K562 (cell line): ENCODE data around the gene RAB25. TPM values are rescaled to one million over a fixed set of nuclear protein-coding genes. Genes with fewer than 3 reads are reported as not detected.

Experiments used
- JUN ChIP-seq, 2 experiments: sonication (generic) in 1 of 2; formaldehyde crosslinking in 1 of 2; IDR thresholded peaks; 2 replicates each; pipeline versions ENCODE4 v1.6.1 to v1.8.0; 2012 to 2022; ENCODE audit warnings: borderline replicate concordance in 2 of 2, mild to moderate bottlenecking in 2 of 2, improper control_type of control experiment in 1 of 2, low read depth in 1 of 2, low read length in 1 of 2, missing genetic modification reagents in 1 of 2
- SRF ChIP-seq, 2 experiments: fragments of 250-450, 450-650 bp in 1 of 2; sonication (Bioruptor Pico) in 1 of 2; sonication (generic) in 1 of 2; formaldehyde crosslinking; IDR thresholded peaks; 2 replicates each; pipeline versions ENCODE4 v1.5.0 to v1.5.1; 2020 to 2022; ENCODE audit warnings: mild to moderate bottlenecking in 1 of 2, missing genetic modification reagents in 1 of 2
- STAG1 ChIP-seq: sonication (generic); formaldehyde crosslinking; IDR thresholded peaks from 2 replicates; pipeline ENCODE4 v1.5.0; 2020; ENCODE audit warnings: missing genetic modification reagents, borderline replicate concordance
- ZNF445 ChIP-seq: fragments of 250-450 bp; sonication (Bioruptor Pico); IDR thresholded peaks from 2 replicates; pipeline ENCODE4 v1.4.0; 2020; ENCODE audit warnings: low read depth, mild to moderate bottlenecking, moderate library complexity
- polyA plus RNA-seq, 8 experiments: library from polyadenylated mRNA; depleted of rRNA in 4 of 8; stranded (reverse) in 5 of 8; unstranded in 3 of 8; fragments of >200 nt; fragmentation: Nextera tagmentation in 2 of 8; fragmentation: Illumina TruSeq in 1 of 8; extraction: Ambion mirVana in 2 of 8; extraction: Trizol in 1 of 8; gene quantifications; 2 replicates each; pipeline versions ENCODE4 v1.2.1 to v1.2.3, GENCODE V29; 2011 to 2014; ENCODE audit warnings: inconsistent platforms in 1 of 8, missing spikeins in 1 of 8
- total RNA-seq, 7 experiments: library from RNA; depleted of rRNA in 6 of 7; stranded (reverse); fragments of >200 nt in 6 of 7; fragmentation: Illumina TruSeq in 2 of 7; extraction: Trizol in 2 of 7; gene quantifications; 2 replicates each; pipeline versions ENCODE4 v1.2.1 to v1.2.3, GENCODE V29; 2011 to 2021; ENCODE audit warnings: low replicate concordance in 1 of 7
- TF ChIP-seq, protein P1 (sequence below): fragments of 450-650 bp; IDR thresholded peaks from 2 replicates; pipeline ENCODE4 v1.7.0; 2016; ENCODE audit warnings: borderline replicate concordance
- TF ChIP-seq, protein P2 (sequence below): fragments of 250-450 bp; sonication (Bioruptor Pico); IDR thresholded peaks from 2 replicates; pipeline ENCODE4 v1.4.0; 2020; ENCODE audit warnings: mild to moderate bottlenecking

RAB25 gene
- total and polyA plus RNA-seq, 9 of the 15 experiments (the other 6 are each of a cell fraction or from before 2014, with no cell fraction given), result 0.10 to 0.27 (median 0.13) TPM; not detected in 6

DNA sequence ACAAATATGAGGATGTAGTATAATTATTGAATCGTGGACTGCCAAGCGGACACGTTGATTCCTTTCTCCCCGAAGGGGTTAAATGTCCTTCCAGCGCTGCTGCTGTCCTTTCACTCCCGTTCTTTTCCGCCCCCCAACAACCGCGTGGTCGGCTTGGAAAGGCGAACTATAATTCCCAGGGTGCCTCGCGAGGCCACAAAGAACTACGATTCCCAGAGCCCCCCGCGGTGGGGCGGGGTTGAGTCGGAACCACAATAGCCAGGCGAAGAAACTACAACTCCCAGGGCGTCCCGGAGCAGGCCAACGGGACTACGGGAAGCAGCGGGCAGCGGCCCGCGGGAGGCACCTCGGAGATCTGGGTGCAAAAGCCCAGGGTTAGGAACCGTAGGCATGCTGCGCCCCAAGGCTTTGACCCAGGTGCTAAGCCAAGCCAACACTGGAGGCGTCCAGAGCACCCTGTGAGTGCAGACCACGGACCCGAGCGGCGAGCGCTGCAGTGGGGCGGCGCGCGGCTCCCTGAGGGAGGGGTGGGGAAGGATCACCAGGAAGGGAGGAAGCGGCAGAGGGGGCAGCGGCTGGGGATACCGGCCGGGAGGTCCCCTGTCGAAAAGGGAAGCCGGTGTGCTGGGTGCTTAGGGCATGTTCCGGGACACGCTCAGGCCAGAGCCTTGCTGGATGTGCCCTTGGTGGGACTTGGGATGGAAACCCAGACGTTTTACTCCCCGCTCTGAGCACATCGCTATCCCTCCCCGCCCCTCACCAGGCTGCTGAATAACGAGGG lies 6.3 kb upstream of the RAB25 start, which contains the start of gene LAMTOR2 (continued):
- TF ChIP-seq JUN (IDR thresholded peaks at IDR 0.05; ENCODE audit: borderline replicate concordance, low read depth, low read length) (peak; percentile 53; the same call in 1 of the 2 replicates), JUN (CRISPR knock-in tag; IDR thresholded peaks at IDR 0.05; ENCODE audit: borderline replicate concordance) (no peak), SRF (CRISPR knock-in tag; IDR thresholded peaks at IDR 0.05) (peak in 1 of 2 experiments; percentile 64; a peak in 1 of 4 replicates), STAG1 (CRISPR knock-in tag) (no peak), ZNF445 (CRISPR knock-in tag) (no peak)
- TF ChIP-seq, protein P1, sequence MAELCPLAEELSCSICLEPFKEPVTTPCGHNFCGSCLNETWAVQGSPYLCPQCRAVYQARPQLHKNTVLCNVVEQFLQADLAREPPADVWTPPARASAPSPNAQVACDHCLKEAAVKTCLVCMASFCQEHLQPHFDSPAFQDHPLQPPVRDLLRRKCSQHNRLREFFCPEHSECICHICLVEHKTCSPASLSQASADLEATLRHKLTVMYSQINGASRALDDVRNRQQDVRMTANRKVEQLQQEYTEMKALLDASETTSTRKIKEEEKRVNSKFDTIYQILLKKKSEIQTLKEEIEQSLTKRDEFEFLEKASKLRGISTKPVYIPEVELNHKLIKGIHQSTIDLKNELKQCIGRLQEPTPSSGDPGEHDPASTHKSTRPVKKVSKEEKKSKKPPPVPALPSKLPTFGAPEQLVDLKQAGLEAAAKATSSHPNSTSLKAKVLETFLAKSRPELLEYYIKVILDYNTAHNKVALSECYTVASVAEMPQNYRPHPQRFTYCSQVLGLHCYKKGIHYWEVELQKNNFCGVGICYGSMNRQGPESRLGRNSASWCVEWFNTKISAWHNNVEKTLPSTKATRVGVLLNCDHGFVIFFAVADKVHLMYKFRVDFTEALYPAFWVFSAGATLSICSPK, result no peak
- TF ChIP-seq, protein P2, sequence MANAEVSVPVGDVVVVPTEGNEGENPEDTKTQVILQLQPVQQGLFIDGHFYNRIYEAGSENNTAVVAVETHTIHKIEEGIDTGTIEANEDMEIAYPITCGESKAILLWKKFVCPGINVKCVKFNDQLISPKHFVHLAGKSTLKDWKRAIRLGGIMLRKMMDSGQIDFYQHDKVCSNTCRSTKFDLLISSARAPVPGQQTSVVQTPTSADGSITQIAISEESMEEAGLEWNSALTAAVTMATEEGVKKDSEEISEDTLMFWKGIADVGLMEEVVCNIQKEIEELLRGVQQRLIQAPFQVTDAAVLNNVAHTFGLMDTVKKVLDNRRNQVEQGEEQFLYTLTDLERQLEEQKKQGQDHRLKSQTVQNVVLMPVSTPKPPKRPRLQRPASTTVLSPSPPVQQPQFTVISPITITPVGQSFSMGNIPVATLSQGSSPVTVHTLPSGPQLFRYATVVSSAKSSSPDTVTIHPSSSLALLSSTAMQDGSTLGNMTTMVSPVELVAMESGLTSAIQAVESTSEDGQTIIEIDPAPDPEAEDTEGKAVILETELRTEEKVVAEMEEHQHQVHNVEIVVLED (CRISPR knock-in tag), result peak; percentile 49; the same call in 1 of the 2 replicates
